GM12892 (cell line): ENCODE data around the gene CAMKV.

Experiments used
- POLR2A ChIP-seq: IDR thresholded peaks from 2 replicates; pipeline ENCODE4 v1.6.1; 2011; ENCODE audit warnings: low read depth, low read length, control low read depth
- TAF1 ChIP-seq: IDR thresholded peaks from 2 replicates; pipeline ENCODE4 v1.6.1; 2011; ENCODE audit warnings: low read depth, mild to moderate bottlenecking, control low read depth, low read length, borderline replicate concordance

DNA sequence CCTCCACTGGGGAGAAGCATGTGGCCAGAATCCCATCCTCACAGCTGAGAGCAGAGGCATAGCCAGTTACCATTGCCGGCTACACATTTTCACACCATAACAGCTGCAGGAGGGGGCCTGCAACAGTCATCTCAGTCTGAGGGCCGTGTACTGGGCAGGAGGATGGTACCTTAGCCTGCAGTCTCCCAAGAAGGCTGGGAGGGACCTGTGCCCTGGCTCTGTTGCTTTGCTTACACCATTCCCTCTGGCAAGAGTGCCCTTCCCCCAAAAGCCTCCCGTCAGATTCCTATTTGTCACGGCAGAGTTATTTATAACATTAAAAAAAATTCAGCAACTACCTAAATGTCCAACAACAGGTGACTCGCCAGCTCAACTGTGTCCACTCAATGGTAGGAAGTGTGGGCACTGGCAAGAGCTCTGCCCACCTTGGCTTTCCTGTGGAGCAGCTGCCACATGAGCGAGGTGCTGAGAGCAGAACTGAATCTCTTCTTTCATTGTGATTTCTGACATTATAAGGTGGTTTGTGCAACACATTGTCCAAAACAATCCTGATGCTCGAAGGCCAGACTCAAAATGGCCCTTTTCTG lies 4.4 kb downstream of the CAMKV start:
- TF ChIP-seq POLR2A (no peak), TAF1 (no peak)
